GM21390 (cell line): Measurements from ENCODE around the gene KRT3.

Experiments
- ATAC-seq: cut with Tn5 transposase; IDR thresholded peaks from one replicate; pipeline ENCODE4 v1.9.1; 2021; ENCODE audit not compliant: unreplicated experiment

Gene KRT3

GRCh38 chr12:52741375-52742195 is 54.3 kb downstream of the KRT3 start:
- ATAC-seq = no peak

- no peak for ATAC-seq
These were observed 55.3 kb downstream of the KRT3 start for GRCh38 chr12:52740584-52740983.

GRCh38 chr12:52739963-52740362 is 56.0 kb downstream of the KRT3 start:
- no peak for ATAC-seq
